GM18511 (cell line): ENCODE results near the gene CPLANE2.

Experiments used
- ATAC-seq: cut with Tn5 transposase; IDR thresholded peaks from one replicate; pipeline ENCODE4 v1.9.1; 2021; ENCODE audit warnings: mild to moderate bottlenecking, moderate library complexity; ENCODE audit not compliant: unreplicated experiment

CPLANE2 gene

GRCh38 chr1:16191916-16192546 is 45.0 kb downstream of the CPLANE2 start:
- no peak for ATAC-seq

GRCh38 chr1:16191309-16191708 is 45.7 kb downstream of the CPLANE2 start:
- ATAC-seq, result no peak

GRCh38 chr1:16189921-16190621 is 46.9 kb downstream of the CPLANE2 start:
- no peak for ATAC-seq

GRCh38 chr1:16189003-16189402 is 48.0 kb downstream of the CPLANE2 start:
- ATAC-seq, result no peak

GRCh38 chr1:16187748-16188401 is 49.1 kb downstream of the CPLANE2 start:
- no peak for ATAC-seq

GRCh38 chr1:16186655-16187235 is 50.2 kb downstream of the CPLANE2 start:
- no peak for ATAC-seq

GRCh38 chr1:16184557-16185303 is 52.3 kb downstream of the CPLANE2 start:
- ATAC-seq, result no peak

- no peak for ATAC-seq
These were observed 53.0 kb downstream of the CPLANE2 start for GRCh38 chr1:16183765-16184556.

- no peak for ATAC-seq
These were observed 53.8 kb downstream of the CPLANE2 start for GRCh38 chr1:16183179-16183578.

- no peak for ATAC-seq
These were observed 54.9 kb downstream of the CPLANE2 start for GRCh38 chr1:16181887-16182719.
